Dermis blood vessel endothelial cell (primary cell): Measurements from ENCODE around the gene TMIGD2. TPM values are rescaled to one million over a fixed set of nuclear protein-coding genes. Genes with fewer than 3 reads are reported as not detected.
A peak's percentile ranks its signal among the peaks of the same experiment; 100 is the strongest.
"Not testable (repeated sequence)": the region's sequence is repeated elsewhere in the genome, so short reads cannot be mapped to it uniquely, and the experiment has no call there.

Experiments
- DNase-seq: peaks from one replicate; pipeline ENCODE4 v3.0.0; 2010
- total RNA-seq: library from RNA; depleted of rRNA; stranded (reverse); fragments of >200 nt; gene quantifications from 2 replicates; pipeline ENCODE4 v1.2.3, GENCODE V29; 2014

The TMIGD2 gene, protein sequence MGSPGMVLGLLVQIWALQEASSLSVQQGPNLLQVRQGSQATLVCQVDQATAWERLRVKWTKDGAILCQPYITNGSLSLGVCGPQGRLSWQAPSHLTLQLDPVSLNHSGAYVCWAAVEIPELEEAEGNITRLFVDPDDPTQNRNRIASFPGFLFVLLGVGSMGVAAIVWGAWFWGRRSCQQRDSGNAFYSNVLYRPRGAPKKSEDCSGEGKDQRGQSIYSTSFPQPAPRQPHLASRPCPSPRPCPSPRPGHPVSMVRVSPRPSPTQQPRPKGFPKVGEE
- not detected in 2 replicates for total RNA-seq

DNA sequence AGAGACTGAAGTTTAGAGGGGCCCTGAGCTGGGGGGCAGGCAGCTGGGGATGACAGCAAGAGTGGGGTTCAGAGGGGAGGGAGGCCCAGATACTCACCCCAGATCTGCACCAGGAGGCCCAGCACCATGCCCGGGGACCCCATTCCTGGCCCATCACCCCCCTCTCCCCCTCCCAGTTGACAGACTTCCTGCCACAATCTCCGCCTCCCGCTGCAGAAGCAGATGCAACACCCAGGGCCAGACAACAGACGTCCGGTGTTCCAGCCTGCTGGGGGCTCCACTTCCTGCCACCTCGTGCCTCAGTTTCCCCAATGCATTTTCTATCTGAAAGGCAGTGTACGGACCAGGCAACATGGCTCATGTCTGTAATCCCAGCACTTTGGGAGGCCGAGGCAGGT lies at the start of gene TMIGD2:
Gene TMIGD2 (minus strand): TSS at position 147 of the 398 bp plus-strand sequence. CDS start 4 bp downstream, at position 143.
- DNase-seq, result no peak

DNA sequence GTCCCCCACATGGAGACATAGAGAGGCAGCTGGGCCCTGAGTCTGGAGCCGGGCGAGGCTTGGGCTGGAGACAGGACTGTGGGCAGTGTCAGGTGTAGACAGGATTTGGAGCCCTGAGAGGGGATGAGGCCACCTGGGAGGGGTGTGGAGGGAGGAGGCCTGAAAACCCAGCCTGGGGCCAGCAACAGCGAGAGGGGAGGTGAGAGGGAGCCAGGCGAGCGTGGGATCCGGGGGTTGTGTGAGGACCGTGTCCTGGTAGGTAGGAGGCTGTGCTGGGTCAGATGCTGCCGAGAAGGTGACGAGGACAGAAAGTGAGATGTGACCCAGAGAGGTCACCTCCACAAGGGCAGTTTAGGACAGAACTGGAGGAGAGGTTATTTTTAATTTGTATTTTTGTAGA lies 48.5 kb upstream of the TMIGD2 start:
- no peak for DNase-seq

DNA sequence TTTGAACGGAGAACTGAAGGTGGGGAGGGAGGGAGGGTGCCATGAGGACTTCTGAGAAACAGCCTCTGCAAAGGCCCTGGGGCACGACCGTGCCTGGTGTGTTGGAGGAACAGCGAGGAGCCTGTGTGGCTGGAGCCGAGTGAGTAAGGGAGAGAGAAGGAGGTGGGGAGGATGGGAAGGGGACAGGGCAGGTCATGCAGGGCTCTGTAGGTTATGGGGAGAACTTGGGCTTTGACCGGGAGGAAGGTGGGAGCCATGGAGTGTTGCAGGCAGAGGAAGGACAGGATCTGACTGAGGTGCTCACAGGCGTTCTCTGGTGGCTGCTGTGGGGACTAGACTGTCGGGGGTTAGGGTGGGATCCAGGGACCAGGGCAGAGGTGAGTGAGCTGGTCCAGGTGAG lies 47.9 kb upstream of the TMIGD2 start:
- DNase-seq, result no peak

DNA sequence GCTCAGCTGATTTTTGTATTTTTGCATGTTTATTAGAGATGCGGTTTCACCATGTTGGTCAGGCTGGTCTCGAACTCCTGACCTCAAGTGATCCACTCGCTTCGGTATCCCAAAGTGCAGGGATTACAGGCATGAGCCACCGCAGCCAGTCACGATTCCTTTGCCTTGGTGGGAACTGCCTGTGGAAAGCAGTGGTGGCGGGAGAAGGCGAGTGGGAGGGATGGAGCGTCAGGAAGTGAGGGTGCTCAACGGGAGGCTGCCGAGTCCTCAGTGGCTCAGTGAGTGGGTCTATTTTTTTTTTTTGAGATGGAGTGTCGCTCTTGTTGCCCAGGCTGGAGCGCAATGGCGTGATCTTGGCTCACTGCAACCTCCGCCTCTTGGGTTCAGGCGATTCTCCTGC lies 47.0 kb upstream of the TMIGD2 start:
- not testable (repeated sequence) for DNase-seq

DNA sequence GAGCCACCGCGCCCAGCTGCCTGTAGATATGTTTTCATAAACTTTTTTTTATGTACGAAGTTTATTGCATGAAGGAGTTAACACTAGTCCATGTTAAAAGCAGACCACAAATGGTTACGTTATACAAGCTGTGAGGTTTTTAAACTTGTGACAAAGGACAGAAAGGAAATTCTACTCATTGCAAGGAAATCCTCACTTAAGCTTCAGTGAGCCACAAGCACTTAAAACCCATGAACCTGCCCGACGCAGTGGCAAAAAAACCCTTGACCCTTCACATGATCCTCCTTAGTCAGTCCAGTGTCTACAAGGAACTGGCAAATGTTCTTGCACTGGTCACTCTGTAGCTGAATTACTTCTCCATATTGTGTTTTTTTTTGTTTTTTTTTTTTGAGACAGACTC lies 45.3 kb upstream of the TMIGD2 start:
- no peak for DNase-seq

DNA sequence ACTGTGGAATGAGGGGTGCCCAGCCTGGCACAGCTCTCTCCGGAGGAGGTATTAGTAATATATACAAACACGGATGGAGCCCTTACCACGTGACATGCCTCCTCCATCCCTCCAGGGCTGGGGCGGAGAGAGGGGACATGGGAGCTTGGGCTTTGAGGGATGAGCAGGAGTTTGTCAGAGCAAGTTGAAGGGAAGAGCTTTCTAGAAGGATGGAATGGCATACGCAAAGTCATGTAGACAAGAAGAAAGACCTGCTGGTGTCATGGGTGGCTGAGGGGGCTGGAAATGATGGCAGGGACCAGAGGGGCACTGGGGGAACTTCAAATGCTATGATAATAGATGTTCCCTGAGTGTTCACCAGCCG lies 43.8 kb upstream of the TMIGD2 start:
- no peak for DNase-seq

DNA sequence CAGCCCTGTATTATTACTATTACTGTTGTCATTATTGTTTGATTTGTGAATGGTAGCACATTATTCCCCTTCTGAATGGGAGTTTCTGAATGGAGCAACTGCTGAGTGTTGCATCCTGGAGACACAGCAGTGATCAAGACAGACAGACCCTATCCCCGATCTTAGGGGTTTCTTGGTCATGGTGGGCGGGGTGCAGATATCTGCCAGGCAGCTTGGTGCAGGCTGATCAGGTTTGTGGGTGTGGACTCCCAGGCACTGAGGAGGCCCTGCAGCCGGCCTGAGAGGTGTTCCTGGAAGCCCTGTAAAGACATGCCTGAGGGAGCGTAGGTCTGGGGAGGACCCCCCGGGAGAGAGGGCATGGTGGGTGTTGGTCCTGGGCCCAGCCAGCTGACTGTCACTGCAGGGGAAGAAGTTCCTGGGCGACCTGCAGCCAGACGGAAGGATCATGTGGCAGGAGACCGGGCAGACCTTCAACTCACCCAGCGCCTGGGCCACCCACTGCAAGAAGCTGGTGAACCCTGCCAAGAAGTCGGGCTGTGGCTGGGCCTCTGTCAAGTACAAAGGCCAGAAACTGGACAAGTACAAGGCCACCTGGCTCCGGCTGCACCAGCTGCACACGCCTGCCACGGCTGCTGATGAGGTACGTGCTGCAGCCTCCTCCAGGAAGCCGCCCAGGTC lies 43.3 kb upstream of the TMIGD2 start:
- DNase-seq, result no peak

DNA sequence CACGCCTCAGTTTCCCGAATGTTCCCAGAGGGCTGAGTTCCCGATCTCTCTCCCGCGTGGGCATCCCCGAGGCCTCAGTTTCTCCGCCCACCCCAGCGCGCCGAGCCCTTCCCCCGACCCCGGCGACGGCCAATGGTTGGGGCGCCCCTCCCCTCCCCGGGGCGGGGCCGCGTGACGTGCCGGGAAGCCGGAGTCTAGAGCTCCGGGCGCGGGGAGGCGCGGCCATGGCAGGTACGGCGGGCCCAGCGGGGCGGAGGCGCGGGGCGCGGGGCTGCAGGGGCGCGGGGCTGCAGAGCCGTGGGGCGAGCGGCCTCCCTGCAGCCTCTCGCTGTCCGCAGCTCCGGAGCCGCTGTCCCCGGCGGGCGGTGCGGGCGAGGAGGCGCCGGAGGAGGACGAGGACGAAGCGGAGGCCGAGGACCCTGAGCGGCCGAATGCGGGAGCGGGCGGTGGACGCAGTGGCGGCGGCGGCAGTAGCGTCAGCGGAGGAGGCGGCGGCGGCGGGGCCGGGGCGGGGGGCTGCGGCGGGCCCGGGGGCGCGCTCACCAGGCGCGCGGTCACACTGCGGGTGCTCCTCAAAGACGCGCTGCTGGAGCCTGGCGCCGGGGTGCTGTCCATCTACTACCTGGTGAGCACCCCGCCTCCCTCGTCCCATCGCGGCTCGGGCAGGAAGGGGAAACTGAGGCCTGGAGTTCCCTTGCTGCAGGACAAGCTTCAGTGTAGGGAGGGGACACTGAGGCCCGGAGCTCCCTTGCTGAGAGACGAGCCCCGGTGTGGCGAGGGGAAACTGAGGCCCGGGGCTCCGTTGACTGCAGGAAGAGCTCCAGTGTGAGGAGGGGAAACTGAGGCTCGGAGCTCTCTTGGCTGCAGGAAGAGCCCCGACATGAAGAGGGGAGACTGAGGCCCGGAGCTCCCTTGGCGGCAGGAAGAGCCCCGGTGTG lies 41.5 kb upstream of the TMIGD2 start, which contains the start of gene MPND:
Gene MPND (plus strand): TSS at position 193 of the 938 bp plus-strand sequence. CDS start 32 bp downstream, at position 225.
- peak; percentile 89 for DNase-seq

DNA sequence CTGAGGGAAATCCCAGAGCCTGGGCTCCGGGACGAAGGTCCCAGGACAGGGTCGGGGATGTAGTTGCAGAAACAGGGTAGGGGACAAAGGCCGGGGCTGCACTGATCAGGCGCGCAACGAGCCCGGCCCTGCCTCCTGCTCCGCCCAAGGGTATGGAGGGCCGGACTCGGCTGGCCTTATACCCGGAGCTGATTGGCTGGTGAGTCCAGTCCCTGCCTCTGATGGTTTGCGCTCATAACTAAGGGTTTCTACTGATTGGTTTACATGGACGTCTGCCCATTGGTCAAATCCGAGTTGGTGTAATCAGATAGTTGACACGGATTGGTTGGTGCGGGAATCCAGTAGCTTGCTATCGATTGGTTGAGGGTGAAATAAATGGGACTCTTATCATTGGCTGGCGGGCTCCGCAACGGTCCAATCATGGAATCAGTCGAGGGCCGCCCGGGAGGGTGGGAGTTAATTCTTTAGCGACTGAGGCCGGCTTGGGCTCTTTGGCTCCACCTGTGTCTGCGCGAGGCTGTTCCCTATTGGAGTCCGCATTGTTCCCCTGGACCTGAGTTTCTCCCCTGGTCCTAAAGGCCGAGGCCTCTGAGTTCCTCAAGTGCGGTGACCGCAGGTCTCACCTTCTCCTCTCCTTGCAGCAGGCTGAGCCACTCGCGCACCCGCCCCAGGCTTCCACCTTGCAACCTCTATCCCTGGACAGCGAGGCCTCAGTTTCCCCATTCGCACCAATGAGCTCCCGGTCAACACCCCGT lies 40.6 kb upstream of the TMIGD2 start:
- peak; percentile 100 for DNase-seq

DNA sequence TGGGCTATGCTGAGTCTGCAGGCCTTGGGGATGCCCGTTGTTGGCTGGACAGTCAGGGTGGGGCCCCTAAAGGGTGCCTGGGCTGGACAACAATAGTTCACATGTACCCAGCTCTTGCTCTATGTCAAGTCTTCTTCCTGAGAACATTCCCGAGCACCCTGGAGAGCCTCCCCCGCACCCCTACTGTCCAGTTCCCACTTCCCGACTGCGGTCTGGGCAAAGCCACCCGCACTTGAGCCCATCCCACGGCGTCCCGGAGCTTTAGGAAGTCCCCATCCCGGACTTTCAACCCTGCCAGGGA lies 40.1 kb upstream of the TMIGD2 start:
- DNase-seq, result no peak

DNA sequence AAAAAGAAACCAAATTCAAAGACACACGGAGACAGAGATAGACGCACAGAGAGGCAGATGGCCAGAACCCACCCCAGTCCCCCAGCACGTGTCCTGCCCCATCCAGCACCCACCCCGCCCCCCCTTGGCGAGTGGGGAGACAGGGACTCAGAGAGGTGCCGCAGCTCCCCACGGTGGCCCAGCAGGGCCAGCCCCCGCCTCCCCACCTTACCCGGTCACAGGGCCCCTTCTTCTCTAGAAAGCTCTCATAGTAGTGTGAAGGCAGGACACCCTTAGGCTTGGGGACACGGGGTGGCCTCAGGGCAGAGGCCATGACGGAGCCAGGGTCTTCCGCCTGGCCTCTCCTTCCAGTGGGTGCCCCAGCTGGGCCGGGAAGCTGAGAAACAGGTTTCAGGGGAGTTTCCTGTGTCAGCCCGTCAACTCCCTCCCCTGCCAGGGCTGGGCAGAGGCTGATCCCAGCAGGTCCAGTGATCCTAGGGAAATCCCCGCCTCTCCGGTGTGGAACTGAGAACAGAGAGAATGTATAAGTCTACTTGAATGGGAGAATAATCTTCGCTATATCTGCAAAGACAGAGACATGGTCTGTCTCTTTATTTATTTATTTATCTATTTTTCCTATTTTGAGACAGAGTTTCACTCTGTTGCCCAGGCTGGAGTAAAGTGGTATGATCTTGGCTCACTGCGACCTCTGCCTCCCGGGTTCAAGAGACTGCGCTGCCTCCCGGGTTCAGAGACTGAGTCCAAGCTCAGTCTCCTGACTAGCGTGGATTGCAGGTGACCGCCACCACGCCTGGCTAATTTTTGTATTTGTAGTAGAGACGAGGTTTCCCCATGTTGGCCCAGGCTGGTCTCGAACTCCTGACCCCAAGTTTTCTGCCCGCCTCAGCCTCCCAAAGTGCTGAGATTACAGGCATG lies 36.5 kb upstream of the TMIGD2 start, which contains the start of gene STAP2:
Gene STAP2 (minus strand): TSS at position 387 of the 915 bp plus-strand sequence. CDS start 74 bp downstream, at position 313.
- DNase-seq, result peak; percentile 42

DNA sequence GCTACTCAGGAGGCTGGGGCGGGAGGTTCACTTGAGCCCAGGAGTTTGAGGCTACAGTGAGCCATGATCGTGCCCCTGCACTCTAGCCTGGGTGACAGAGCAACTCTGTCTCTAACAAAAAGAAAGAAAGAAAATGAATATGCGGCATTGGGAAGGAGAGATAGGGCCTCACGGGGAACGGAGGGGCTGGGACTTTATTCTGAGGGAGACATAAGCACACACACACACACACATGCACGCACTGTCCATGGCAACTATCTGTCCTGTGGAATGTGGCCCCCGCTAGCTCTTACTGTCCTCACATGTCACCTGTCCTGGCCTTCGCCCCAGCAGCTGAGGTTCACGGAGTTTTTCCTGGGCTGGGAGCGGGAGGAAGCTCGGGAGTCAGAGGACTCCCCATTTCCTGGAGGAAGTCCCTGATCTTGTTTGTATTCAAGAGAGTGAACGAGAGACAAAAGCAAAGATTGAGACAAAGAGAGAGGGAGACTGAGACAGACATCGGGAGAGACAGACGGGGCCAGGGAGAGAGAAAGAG lies 35.8 kb upstream of the TMIGD2 start:
- peak; percentile 46 for DNase-seq

DNA sequence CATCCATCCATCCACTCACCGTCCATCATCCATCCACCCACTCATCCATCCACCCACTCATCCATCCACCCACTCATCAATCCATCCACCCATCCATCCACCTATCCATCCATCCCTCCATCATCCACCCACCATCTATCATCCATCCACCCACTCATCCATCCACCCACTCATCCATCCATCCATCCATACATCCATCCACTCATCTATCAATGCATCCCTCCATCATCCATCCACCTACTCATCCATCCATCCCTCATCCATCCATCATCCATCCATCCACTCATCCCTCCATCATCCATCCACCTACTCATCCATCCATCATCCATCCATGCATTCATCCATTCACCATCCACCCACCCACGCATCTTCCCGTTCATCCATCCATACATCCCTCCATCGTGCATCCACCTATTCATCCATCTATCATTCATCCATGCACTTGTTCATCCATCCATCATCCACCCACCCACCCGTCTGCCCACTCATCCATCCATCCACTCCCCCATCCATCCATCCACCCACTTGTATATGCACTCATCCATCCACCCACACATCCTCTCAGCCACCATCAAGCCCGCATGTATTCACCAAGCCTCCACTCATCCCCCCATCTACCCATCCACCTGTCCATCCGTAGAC lies 32.9 kb upstream of the TMIGD2 start:
- DNase-seq, result no peak

DNA sequence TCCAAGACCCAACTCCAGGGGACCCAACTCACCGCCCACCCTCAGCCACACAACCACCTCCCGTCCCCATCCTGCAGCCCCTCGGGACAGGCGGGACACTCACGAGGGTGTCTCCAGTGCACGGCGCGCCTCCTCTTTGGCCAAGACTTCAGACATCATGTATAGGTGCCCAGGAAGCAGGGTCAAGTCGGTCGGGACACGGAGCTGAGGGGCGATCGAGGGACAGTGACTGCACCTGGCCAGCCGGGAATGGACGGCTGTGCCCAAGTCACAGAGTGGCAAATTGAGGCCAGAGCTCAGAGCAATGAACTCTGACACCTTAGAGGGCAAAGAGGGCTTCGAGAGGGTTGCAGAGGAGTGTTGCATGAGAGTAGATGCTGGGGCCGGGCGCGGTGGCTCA lies 27.7 kb upstream of the TMIGD2 start:
- no peak for DNase-seq

DNA sequence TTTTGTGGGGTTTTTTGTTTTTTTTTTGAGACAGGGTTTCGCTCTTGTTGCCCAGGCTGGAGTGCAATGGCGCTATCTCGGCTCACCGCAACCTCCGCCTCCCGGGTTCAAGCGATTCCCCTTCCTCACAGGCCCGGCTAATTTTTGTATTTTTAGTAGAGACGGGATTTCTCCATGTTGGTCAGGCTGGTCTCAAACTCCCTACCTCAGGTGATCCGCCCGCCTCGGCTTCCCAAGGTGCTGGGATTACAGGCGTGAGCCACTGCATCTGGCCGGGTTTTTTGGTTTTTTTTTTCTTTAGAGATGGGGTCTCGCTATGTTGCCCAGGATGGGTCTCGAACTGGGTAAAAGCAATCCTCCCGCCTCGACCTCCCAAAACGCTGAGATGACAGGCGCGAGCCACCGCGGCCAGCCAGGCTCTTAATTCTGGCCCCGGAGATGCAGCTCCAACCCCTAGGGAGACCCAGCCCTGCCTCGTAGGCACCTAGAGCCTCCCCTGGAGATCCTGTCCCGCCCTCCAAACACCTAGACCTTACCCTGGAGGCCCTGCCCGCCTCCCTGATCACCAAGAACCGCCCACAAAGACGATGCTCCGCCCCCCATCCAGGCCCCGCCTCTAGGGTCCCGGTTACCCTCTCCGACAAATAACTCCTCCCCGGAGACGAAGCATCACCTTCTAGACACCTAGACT lies 26.9 kb upstream of the TMIGD2 start:
- DNase-seq, result not testable (repeated sequence)

DNA sequence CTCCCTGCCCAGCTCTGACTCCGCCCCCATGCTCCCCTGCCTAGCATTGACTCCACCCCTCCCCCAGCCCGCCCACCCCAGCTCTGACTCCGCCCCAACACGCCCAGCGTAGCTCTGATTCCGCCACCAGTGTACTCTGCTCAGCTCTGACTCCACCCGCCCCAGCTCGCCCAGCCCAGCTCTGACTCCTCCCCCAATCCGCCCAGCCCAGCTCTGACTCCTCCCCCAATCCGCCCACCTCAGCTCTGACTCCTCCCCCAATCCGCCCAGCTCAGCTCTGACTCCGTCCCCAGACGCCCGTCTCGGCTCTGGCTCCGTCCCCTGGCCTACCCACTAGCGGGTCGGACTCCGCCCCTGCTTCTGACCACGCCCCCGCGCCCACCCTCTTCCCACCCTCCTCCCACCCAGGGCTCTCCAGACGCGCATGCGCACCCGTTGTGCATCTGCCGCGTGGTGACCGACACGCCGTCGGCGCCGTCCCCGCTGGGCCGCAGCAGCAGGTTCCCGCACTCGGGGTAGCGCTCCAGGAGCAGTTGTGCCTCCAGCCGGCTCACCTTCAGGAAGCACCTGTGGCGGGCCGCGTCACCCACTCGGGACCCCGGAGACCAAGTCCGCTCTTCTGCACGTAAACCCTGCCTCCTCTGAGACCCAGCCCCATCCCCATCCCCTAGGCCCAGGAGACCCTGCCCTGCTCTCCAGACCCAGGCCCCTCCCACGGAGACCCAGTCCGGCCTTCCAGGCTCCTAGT lies 26.2 kb upstream of the TMIGD2 start:
- peak; percentile 89 for DNase-seq

DNA sequence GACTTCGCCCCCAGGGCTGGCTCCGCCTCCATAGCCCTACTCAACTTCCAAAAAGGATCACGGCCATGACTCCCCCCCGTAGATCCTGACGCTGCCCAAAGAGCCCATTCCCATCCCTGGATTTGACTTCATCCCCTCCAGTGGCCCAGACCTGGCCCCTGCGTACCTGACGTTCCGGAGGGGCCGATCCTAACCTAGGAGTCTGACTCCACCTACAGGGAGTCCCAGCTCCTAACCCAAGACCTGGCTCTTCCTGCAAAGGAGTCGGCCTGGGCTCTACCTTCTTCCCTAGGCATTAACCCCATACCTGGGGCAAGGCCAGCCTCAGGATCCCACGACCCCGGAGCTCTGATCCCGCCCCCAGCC lies 25.7 kb upstream of the TMIGD2 start:
- no peak for DNase-seq

DNA sequence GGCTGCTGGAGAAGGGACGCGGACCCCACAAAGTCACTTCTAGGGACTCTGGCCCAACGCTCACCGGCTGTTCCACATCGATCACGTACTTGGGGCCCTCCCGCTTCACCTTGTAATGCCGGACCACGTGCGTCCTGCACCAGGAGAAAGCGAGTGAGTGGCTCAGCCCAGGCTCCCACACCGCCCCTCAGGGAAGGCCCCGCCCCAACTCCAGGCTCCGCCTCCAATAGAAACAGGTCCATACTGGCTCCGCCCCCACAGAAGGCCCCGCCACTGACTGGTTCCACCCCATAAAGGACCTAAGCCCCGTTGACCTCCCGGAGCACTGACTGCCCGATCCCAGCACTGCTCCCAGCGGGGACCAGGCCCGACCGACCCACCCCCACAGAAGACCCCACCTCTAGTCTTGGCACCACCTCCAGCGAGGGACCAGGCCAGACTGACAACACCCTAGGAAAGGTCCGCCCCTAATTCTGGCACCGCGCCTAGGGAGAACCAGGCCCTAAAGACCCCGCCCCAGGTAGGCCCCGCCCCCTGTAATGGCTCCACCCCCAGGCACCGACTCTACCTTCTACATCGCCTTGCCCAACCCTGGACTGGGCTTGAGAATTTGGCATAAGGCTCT lies 25.2 kb upstream of the TMIGD2 start:
- DNase-seq, result peak; percentile 43

DNA sequence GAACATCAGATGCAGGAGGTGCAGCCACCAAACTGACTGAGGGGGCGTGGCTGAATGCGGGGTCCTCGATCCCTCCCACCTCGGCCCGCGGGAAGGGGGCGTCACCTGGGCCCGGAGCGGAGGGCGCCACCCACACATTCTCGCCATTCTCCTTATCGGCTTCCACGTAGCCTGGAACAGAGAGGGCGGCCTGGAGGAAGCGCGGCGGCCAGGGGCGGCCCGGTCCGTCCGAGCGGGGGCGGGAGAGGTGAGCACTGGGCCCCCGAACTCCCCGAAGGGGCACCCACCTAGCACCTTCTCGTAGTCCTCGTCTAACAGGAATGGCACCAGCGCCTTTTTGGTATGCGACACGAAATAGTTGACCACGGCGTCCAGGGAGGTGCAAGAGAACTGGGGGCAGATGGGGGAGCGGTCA lies 24.7 kb upstream of the TMIGD2 start:
- no peak for DNase-seq
